SK-N-SH (cell line): ENCODE results near the gene GAGE10. TPM values are rescaled to one million over a fixed set of nuclear protein-coding genes. Genes with fewer than 3 reads are reported as not detected.
"Not testable (repeated sequence)": the region's sequence is repeated elsewhere in the genome, so short reads cannot be mapped to it uniquely, and the experiment has no call there.

Source experiments
- CTCF ChIA-PET: fragments of 300-600, 350-600 bp; formaldehyde crosslinking; extraction: SDS; loops from one replicate; lab custom pipeline; 2021; lab: Yijun Ruan, JAX
- POLR2A ChIA-PET: fragments of 350-600 bp; sonication (Branson Sonifier 250); formaldehyde crosslinking; extraction: SDS; loops from one replicate; lab custom pipeline; 2020; ENCODE audit warnings: antibody characterized with exemption, inconsistent platforms; lab: Yijun Ruan, JAX
- DNase-seq: peaks from one replicate; pipeline ENCODE4 v3.0.0; 2012
- H2AFZ ChIP-seq: fragments of 200-600 bp; sonication (generic); 2 replicates; pipeline ENCODE4 v1.8.1; 2016; ENCODE audit warnings: antibody characterized with exemption, mild to moderate bottlenecking, low read depth
- H3F3A ChIP-seq: fragments of 200-600 bp; sonication (generic); replicated peaks from 2 replicates; pipeline ENCODE3; 2016; ENCODE audit warnings: antibody characterized with exemption, mild to moderate bottlenecking; ENCODE audit not compliant: insufficient read depth
- H3K27ac ChIP-seq, 2 experiments: fragments of 200-500 bp in 1 of 2; fragments of 200-600 bp in 1 of 2; sonication (Bioruptor generic) in 1 of 2; sonication (generic), shearing (Covaris generic) in 1 of 2; 2 replicates each; pipeline versions ENCODE4 v1.5.1 to v1.6.1; 2014 to 2016; ENCODE audit warnings: low read depth in 2 of 2, inconsistent platforms in 1 of 2, low read length in 1 of 2, mild to moderate bottlenecking in 1 of 2, mixed read lengths in 1 of 2
- H3K27me3 ChIP-seq: fragments of 200-600 bp; sonication (generic), shearing (Covaris generic); 2 replicates; pipeline ENCODE4 v1.6.1; 2016; ENCODE audit warnings: mixed run types; ENCODE audit not compliant: insufficient read depth
- H3K36me3 ChIP-seq, 2 experiments: fragments of 200-500 bp in 1 of 2; fragments of 200-600 bp in 1 of 2; sonication (Bioruptor generic) in 1 of 2; sonication (generic) in 1 of 2; replicated peaks in 1 of 2; 2 replicates each; pipeline versions ENCODE3 to v1.5.1; 2014 to 2016; ENCODE audit warnings: low read length in 1 of 2, mild to moderate bottlenecking in 1 of 2; ENCODE audit not compliant: insufficient read depth in 2 of 2, control insufficient read depth in 1 of 2
- H3K4me1 ChIP-seq, 2 experiments: fragments of 200-500 bp in 1 of 2; fragments of 200-600 bp in 1 of 2; sonication (Bioruptor generic) in 1 of 2; sonication (generic), shearing (Covaris generic) in 1 of 2; 2 replicates each; pipeline versions ENCODE4 v1.5.1 to v1.6.1; 2014 to 2016; ENCODE audit warnings: low read depth in 1 of 2, low read length in 1 of 2, mixed run types in 1 of 2; ENCODE audit not compliant: insufficient read depth in 2 of 2, control insufficient read depth in 1 of 2
- H3K4me2 ChIP-seq: fragments of 200-600 bp; sonication (generic), shearing (Covaris generic); 2 replicates; pipeline ENCODE4 v1.6.1; 2017; ENCODE audit warnings: mixed run types
- H3K4me3 ChIP-seq, 2 experiments: fragments of 200-500 bp in 1 of 2; fragments of 200-600 bp in 1 of 2; sonication (Bioruptor generic) in 1 of 2; sonication (generic), shearing (Covaris generic) in 1 of 2; 2 replicates each; pipeline versions ENCODE4 v1.5.1 to v1.8.1; 2014 to 2016; ENCODE audit warnings: low read depth in 2 of 2, inconsistent platforms in 1 of 2, low read length in 1 of 2, mild to moderate bottlenecking in 1 of 2, mixed read lengths in 1 of 2, moderate library complexity in 1 of 2
- H3K79me2 ChIP-seq: fragments of 200-600 bp; sonication (generic); 2 replicates; pipeline ENCODE4 v1.8.1; 2017; ENCODE audit warnings: mild to moderate bottlenecking; ENCODE audit not compliant: insufficient read depth
- H3K9ac ChIP-seq: fragments of 200-600 bp; sonication (generic); 2 replicates; pipeline ENCODE4 v1.6.1; 2017; ENCODE audit warnings: mixed run types
- H3K9me2 ChIP-seq: fragments of 200-600 bp; sonication (generic); 2 replicates; pipeline ENCODE4 v1.6.1; 2017; ENCODE audit warnings: mixed run types
- H3K9me3 ChIP-seq: fragments of 200-600 bp; sonication (generic); 2 replicates; pipeline ENCODE4 v1.6.1; 2017; ENCODE audit warnings: mixed run types, mild to moderate bottlenecking, moderate library complexity
- H4K20me1 ChIP-seq: fragments of 200-600 bp; sonication (generic); 2 replicates; pipeline ENCODE4 v1.6.1; 2017; ENCODE audit warnings: mild to moderate bottlenecking, mixed run types; ENCODE audit not compliant: insufficient read depth
- WGBS: methylation state at CpG from one replicate; pipeline ENCODE4 v1.1.6; 2017; ENCODE audit warnings: low lambda C conversion rate; 5-methylcytosine and 5-hydroxymethylcytosine counted together
- polyA plus RNA-seq, 3 experiments: library from polyadenylated mRNA; depleted of rRNA; stranded (reverse); fragments of >200 nt; gene quantifications; 2 replicates each; pipeline ENCODE4 v1.2.3, GENCODE V29; 2012

Gene GAGE10
- polyA plus RNA-seq, 1 of the 3 experiments (the other 2 are of a cell fraction), result not detected

DNA sequence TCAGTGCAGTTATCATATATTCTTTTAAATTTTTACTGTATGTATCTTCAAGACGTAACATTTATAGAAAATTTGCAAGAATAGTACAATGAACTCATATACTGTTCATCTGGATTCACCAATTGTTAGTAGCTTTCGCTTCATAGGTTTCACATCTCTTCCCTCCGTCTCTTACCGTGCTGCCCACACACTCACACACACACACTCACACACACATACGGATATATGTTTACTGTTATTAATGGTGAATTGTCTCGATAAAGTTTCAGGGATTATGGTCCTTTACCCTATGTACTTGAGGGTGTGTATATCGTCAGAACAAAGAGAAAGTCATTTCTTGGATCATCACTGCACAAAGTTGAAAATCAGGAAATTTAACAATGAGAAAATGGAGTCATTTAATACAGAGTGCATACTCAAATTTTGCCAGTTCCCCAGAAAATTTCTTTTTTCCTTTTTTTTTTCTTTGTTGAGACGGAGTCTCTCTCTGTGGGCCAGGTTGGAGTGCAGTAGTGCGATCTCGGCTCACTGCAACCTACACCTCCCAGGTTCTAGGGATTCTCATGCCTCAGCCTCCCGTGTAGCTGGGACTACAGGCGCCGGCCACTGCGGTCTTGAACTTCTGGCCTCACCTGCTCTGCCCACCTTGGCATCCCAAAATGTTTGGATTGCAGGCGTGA lies 41.2 kb downstream of the GAGE10 start:
- H3K79me2 ChIP-seq, H4K20me1 ChIP-seq, H3F3A ChIP-seq, H3K4me2 ChIP-seq, H3K9ac ChIP-seq, H3K9me2 ChIP-seq, H3K36me3 ChIP-seq, H3K4me1 ChIP-seq, H3K4me3 ChIP-seq, DNase-seq, CTCF ChIA-PET, H3K9me3 ChIP-seq, H2AFZ ChIP-seq, H3K27ac ChIP-seq, POLR2A ChIA-PET: not testable (repeated sequence)
- peaks cover 12% of the 10 kb centered on the region; the same call in 1 of the 2 replicates for H3K27me3 ChIP-seq
- 22% methylated on average over 14 of the region's 15 CpGs for WGBS

GRCh38 chrX:49345402-49345801 lies 42.0 kb downstream of the GAGE10 start:
- H3K4me3 ChIP-seq, H4K20me1 ChIP-seq, H2AFZ ChIP-seq, H3K9me2 ChIP-seq, POLR2A ChIA-PET, DNase-seq, H3K9ac ChIP-seq, H3K79me2 ChIP-seq, H3K27ac ChIP-seq, H3K36me3 ChIP-seq, H3K27me3 ChIP-seq, H3K9me3 ChIP-seq, H3F3A ChIP-seq, H3K4me1 ChIP-seq, CTCF ChIA-PET, H3K4me2 ChIP-seq: not testable (repeated sequence)
- WGBS, result 8% methylated on average over 9 of the region's 10 CpGs

DNA sequence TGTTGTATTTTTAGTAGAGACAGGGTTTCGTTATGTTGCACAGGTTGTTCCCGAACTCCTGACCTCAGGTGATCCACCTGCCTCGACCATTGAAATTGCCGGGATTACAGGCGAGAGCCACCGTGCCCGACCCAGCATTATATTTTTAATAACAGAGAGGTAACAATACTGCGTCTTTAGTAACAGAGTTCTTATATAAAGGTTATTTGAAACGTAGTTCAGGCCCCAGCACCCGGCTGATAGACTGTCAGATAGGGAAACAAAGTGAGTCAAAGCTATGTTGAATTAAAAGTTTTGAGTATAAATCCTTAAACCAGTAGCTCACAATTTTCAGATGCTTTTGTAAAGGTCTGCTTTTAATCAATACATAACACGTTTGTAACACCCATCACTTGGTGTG lies 42.7 kb downstream of the GAGE10 start:
- H3K4me2 ChIP-seq, CTCF ChIA-PET, DNase-seq, H3K27ac ChIP-seq, H3K79me2 ChIP-seq, H3K9me2 ChIP-seq, H3K4me1 ChIP-seq, H3K9me3 ChIP-seq, H3K27me3 ChIP-seq, H4K20me1 ChIP-seq, H3K36me3 ChIP-seq, H3K9ac ChIP-seq, POLR2A ChIA-PET, H3K4me3 ChIP-seq, H2AFZ ChIP-seq, H3F3A ChIP-seq: not testable (repeated sequence)
- 19% methylated on average over 11 of the region's 11 CpGs for WGBS

Other genes starting within 250 kb of the GAGE10 start
- 1.6 and 2.1 TPM in 2 replicates for gene CCDC120, start 244.6 kb upstream of the GAGE10 start, polyA plus RNA-seq (2012; rRNA removed)
- gene PRAF2, start 229.6 kb upstream of the GAGE10 start, polyA plus RNA-seq (2012; rRNA removed), result 67.6 and 91.9 TPM in 2 replicates
- gene WDR45, start 223.8 kb upstream of the GAGE10 start, polyA plus RNA-seq (2012; rRNA removed), result 108 and 129 TPM in 2 replicates
- 33.6 and 36.7 TPM in 2 replicates for gene GPKOW, start 179.9 kb upstream of the GAGE10 start, polyA plus RNA-seq (2012; rRNA removed)
- gene MAGIX, start 140.9 kb upstream of the GAGE10 start, polyA plus RNA-seq (2012; rRNA removed), result 0.78 and 1.1 TPM in 2 replicates
- gene PLP2, start 131.7 kb upstream of the GAGE10 start, polyA plus RNA-seq (2012; rRNA removed), result 95.7 and 146 TPM in 2 replicates
- gene PRICKLE3, start 117.3 kb upstream of the GAGE10 start, polyA plus RNA-seq (2012; rRNA removed), result 0.07 TPM in 1 of 2 replicates, not detected in the other
- 0.76 and 0.93 TPM in 2 replicates for gene SYP, start 103.5 kb upstream of the GAGE10 start, polyA plus RNA-seq (2012; rRNA removed)
- gene CACNA1F, start 70.3 kb upstream of the GAGE10 start, polyA plus RNA-seq (2012; rRNA removed), result not detected in 2 replicates
- 7.5 TPM in 2 replicates for gene CCDC22, start 68.2 kb upstream of the GAGE10 start, polyA plus RNA-seq (2012; rRNA removed)
- 0.12 TPM in 1 of 2 replicates, not detected in the other for gene FOXP3, start 38.9 kb upstream of the GAGE10 start, polyA plus RNA-seq (2012; rRNA removed)
- 4.2 and 6.2 TPM in 2 replicates for gene PPP1R3F, start 33.9 kb upstream of the GAGE10 start, polyA plus RNA-seq (2012; rRNA removed)
- gene GAGE12J, start 18.4 kb downstream of the GAGE10 start, polyA plus RNA-seq (2012; rRNA removed), result not detected in 2 replicates
- gene GAGE13, start 27.9 kb downstream of the GAGE10 start, polyA plus RNA-seq (2012; rRNA removed), result not detected in 2 replicates
- gene GAGE12C, start 228.5 kb downstream of the GAGE10 start, polyA plus RNA-seq (2012; rRNA removed), result not detected in 2 replicates
- gene GAGE12D, start 238.1 kb downstream of the GAGE10 start, polyA plus RNA-seq (2012; rRNA removed), result not detected in 2 replicates
- gene GAGE12E, start 247.6 kb downstream of the GAGE10 start, polyA plus RNA-seq (2012; rRNA removed), result not detected in 2 replicates